ENCODE results near the gene TRIM72.
"Not testable (repeated sequence)": the region's sequence is repeated elsewhere in the genome, so short reads cannot be mapped to it uniquely, and the experiment has no call there.

TRIM72 gene

DNA sequence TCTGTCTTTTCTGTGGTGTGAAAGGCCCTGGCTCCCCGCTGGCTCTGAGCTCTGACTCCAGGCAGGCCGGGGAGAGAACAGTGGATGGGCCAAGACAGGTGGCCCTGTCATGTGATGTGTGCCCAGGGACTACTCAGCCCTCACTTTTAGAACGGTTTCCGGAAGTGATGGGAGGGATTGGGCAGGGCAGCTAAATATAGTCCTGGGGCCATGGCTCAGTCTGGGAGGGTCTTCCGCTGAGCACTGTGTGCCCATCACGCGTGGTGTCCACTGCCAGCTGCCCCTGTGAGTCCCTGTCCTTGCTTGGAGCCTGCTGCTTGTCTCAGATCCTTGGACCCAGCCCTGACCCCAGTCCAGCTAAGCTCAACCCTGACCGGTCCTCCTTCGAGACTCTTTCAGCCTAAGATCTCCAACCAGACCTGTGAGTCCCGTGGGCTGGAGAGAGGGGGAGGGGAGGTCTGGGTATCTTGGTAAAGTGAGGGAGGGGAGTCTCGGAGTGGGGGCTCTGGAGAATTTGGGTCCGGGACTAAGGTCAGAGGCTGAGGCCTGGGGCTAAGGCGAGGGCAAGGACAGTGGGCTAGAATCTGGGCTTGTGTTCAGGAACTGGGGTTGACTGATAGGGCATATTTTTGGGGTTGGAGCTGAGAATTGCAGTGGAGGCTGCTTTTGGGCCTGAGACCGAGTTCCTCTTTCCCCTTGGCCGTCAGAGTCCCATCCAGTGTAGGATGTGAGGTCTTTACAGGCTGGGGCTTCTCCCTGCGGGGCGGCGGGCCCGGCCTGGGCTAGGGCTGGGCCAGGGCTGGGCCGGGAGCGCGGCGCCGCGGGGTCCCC is at the start of gene TRIM72:
Gene TRIM72, plus strand, starts transcription at position 243 of the 831 bp plus-strand sequence. CDS start 620 bp downstream, outside the sequence.
- DNase-seq, result peak; percentile 80

DNA sequence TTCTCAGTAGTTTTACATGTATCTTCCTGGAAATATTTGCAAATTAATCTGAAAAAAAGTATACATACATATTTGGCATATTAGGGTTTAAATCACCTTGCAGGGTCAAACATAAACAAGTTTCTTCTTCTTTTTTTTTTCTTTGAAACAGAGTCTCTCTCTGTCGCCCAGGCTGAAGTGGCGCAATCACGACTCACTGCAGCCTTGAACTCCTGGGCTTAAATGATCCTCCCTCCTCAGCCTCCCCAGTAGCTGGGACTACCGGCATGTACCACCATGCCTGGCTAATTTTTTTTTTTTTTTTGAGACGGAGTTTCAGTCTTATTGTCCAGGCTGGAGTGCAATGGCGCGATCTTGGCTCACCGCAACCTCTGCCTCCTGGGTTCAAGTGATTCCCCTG is 46.6 kb upstream of the TRIM72 start:
- DNase-seq, result no peak

DNA sequence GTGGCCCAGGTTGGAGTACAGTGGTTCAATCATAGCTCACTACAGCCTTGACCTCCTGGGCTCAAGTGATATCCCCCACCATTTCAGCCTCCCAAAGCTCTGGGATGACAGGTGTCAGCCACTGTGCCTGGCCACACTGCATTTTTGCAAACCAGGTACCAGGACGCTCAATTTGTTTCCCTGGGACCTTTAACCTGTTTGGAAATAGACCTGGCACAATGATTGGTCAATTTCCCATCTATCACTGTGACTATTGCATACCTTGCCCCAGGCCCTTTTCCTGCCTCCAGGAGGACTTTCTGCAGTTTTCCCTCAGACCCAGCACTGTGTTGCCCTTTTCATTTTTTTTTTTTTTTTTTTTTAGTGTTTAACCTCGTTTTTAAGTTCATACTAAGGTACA is 45.1 kb upstream of the TRIM72 start:
- DNase-seq, result no peak

GRCh38 chr16:31170048-31170447 is 43.9 kb upstream of the TRIM72 start:
- DNase-seq, result not testable (repeated sequence)

DNA sequence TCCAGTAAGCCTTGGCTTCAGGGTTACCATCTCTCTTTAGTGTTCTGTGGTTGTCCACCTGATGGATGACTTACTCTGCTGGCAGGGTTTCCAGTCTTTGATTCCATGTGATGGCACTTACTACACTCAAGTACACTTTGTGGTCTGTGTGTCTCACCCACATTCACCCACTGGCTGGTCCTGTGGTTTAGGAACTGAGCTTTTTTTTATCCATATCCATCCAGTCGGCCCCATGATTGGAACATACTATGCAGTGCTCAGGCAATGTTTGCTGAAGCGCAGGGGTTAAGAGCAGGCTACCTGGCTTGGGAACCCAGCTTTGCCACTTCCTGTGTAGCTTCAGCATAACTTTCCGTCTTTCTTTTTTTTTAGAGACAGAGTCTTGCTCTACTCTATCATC is 36.8 kb upstream of the TRIM72 start:
- DNase-seq, result no peak

DNA sequence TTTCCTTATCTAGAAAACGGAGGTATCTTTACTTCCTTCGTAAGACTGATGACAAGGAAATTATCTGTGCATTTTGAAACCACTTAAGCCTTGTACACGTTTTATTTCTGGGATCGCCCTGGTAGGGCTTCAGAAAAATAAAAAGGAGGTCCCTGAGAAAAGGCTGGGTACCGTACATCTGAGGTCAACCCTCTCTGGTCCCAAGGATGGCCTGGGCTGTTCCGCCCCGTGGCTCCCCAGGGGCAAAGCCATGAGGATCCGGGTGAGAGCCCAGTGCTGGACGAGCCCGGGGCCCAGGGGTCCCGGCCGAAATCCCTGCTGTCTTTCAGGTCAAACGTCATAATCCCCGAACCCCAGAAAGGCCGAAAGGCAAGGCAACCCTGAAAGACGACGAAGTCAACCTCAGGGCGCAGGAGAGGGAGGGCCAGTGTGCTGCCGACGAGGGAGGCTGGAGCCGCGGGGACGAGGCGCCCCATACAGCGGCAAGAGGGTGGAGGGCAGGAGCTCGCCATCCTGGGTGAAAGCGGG is 34.6 kb upstream of the TRIM72 start:
- DNase-seq, result no peak

- peak; percentile 93 for DNase-seq
Observed at GRCh38 chr16:31179747-31180459, 34.0 kb upstream of the TRIM72 start, which contains the start of gene FUS. FUS (plus strand) TSS chr16:31180139; CDS start chr16:31180215, 76 bp downstream.

- DNase-seq, result no peak
Observed at GRCh38 chr16:31181102-31181830, 32.7 kb upstream of the TRIM72 start.

DNA sequence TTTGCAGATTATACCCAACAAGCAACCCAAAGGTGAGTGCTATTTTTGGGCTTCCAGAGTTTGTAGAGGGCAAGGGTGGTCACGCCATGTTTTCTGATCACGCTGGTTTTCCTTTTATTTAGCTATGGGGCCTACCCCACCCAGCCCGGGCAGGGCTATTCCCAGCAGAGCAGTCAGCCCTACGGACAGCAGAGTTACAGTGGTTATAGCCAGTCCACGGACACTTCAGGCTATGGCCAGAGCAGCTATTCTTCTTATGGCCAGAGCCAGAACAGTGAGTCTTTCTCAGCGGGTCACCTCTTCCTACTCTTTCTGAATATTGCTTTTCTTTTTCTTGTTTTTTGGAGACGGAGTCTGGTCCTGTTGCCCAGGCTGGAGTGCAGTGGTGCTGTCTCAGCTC is 31.5 kb upstream of the TRIM72 start:
- no peak for DNase-seq

GRCh38 chr16:31183432-31184428 is 30.2 kb upstream of the TRIM72 start:
- no peak for DNase-seq

DNA sequence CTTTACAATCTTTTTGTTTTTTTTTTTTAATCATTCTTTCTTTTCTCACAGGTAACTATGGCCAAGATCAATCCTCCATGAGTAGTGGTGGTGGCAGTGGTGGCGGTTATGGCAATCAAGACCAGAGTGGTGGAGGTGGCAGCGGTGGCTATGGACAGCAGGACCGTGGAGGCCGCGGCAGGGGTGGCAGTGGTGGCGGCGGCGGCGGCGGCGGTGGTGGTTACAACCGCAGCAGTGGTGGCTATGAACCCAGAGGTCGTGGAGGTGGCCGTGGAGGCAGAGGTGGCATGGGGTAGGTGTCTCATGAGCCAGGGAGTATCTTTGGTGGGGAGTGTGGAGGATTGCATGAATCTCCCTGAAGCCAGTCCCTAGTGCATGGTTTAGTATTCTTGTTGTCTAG is 29.0 kb upstream of the TRIM72 start:
- DNase-seq, result no peak

GRCh38 chr16:31185339-31185738 is 28.6 kb upstream of the TRIM72 start:
- DNase-seq, result no peak

DNA sequence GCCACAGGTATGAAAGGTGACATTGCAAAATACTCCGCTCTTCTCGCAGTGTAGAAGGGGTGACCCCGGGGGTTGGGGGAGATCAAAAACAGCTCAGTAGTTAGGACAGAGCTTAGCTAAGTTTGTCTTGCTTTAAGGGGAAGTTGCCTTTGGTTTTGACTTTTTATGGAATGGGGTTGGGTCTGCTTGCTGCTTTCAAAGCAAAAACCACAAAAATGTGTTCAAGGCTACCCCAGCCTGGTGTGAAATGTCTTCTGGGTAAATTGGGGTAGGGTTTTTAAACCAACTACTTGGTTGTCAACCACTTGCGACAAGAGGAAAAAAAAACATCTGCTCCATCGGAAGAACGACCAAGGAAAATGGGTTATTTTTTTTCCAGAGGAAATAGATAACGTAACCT is 27.7 kb upstream of the TRIM72 start:
- DNase-seq, result no peak

DNA sequence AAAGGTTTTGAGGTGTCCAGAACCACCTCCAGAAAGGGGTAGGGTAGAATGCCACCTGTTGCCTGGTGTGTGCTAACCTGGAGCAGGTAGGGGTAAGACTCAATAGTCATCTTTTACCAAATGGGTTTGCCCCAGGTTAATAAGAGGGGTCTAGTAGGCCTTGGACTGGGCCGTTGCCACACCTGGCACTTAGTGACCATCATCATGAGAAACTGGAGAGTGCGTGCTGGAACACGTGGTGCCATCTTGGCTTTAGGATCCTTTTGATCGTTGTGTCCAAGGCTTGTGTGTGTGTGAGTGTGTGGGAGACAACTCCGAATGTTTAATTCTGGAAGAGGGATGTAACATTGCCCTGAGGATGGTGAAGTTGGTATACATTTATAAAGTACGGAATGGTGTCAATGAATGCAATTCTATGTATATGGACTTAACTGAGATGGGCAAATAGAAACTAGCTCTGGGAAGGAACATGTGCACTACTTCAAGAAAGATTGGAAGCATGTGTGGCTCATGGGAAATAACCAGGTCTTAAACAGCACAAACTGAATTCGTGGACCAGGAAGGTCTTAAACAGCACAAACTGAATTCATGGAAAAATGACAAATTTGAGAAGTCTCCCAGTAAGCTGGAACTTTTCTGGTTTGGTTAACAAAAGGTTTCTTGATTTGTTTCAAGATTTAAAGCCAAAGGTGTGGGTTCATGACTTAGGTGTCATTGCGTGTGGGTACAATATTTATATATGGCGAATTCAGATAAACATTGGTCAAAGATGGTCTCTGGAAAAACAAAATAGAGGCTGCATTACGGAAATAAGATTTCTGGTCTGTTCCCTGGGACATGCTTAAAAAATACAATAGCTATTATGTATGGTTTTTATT is 26.8 kb upstream of the TRIM72 start:
- no peak for DNase-seq

DNA sequence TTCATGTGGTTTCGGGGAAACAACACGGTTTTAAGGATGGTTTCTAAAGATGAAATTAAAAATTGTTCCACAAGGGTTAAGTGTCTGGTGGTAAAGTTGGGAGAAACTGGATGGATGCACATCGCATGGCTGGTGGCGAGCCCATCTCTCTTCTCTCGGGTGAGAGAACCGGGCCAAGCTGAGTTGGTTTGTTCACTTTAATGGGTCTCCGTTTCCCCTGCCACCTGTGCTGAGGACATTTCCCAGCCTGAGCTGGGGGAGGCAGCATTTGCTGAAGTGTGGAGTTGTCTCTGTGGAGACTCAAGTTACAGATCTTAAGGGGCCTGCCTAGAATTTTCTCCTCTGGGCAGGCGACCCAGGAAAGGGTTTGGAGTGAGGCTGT is 26.1 kb upstream of the TRIM72 start:
- DNase-seq, result no peak

DNA sequence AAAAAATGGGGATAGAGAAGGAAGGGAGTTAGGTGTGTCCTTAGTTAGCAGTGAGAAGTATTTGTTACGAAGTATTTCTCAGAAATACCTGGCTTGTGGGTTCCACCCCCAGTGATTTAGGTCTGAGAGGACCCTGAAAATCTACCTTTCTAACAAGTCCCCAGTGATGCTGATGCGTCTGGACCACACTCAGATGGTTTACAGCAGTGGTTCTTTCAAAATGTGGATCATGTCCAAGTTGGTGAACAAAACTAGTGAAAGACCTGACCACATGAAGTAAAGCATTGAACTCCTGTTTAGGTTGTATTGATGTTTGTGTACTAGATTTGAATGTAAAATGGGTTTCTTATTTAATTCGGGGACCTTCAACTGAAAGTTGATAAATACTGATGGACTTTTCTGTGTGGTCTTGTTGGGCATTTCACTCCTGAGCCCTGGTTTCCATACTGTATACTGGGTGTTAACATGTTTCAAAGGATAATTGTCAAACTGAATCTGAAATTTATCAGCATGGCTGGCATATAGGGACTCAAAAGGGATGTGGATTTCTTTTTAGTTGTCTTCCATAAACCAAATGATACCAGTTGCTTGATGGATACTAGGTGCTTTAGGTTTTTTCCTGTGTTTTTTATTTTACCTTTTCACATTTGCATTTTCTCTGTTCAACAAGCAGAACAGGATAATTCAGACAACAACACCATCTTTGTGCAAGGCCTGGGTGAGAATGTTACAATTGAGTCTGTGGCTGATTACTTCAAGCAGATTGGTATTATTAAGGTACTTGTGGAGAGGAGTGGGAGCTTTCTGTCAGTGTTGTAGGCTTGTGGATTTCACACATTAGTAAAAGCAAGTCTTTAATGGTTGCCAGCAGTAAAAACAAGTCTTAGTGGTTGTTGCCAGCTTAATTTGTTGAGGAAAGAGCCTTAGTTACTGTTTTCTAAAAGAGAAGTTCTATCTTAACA is 25.2 kb upstream of the TRIM72 start:
- DNase-seq, result no peak

DNA sequence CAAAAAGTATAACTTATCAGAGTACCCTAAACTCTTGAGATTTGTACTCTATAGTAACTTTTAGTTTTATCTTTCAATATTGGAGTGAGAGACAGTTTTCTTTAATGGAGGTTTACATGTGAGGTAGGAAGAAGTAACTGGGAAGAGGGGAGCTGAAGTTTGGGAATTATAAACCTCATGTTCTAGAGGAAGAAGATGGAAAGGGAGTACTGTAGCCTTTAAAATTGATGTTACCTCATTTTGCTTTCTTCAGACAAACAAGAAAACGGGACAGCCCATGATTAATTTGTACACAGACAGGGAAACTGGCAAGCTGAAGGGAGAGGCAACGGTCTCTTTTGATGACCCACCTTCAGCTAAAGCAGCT is 24.5 kb upstream of the TRIM72 start:
- DNase-seq, result no peak

- no peak for DNase-seq
Observed at GRCh38 chr16:31190061-31190460, 23.9 kb upstream of the TRIM72 start.

DNA sequence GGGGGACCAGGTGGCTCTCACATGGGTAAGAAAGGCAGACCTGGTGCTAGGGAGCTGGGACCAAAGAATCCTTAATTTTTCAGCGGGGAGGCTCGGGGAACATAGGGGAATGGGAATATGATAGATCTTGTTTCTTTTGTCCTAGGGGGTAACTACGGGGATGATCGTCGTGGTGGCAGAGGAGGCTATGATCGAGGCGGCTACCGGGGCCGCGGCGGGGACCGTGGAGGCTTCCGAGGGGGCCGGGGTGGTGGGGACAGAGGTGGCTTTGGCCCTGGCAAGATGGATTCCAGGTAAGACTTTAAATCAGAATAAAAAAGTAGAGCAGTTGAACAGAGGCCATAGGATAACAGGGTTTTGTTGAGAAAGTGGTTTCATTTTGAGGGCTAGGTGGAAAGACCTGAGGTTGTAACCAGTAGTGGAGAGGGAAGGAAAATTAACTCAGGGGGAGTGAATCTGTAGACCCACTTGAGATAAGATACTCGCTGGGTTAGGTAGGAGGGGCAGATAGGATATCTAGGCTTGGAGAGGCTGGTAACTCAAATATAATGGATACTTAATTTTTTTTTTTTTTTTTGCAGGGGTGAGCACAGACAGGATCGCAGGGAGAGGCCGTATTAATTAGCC is 23.0 kb upstream of the TRIM72 start:
- no peak for DNase-seq

Measured in left hindlimb (tissue), 1 donor.